ENCODE measurements around the gene DOK6.
"Not testable (repeated sequence)": the region's sequence is repeated elsewhere in the genome, so short reads cannot be mapped to it uniquely, and the experiment has no call there.

DOK6 gene

GRCh38 chr18:69628774-69629359 lies 228.2 kb downstream of the DOK6 start:
- no peak for DNase-seq

DNA sequence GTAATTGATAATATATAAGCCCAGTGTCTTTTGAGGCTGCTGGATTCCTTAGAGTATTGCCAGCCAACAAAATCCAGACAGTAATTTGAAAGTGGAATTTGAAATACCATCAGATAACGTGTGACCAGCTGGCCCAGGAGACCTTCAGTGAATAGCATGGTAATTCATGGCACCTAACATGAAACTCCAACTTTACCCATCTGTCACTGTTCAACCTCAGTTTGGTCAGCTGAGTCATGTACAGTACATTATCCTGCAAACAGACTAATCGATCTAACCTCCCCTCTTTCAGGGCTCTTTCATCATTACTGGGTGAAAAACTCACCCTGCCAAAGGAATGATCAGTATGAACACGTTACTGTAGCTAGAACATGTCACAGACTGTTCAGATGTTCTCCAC lies 230.6 kb downstream of the DOK6 start:
- DNase-seq: no peak

DNA sequence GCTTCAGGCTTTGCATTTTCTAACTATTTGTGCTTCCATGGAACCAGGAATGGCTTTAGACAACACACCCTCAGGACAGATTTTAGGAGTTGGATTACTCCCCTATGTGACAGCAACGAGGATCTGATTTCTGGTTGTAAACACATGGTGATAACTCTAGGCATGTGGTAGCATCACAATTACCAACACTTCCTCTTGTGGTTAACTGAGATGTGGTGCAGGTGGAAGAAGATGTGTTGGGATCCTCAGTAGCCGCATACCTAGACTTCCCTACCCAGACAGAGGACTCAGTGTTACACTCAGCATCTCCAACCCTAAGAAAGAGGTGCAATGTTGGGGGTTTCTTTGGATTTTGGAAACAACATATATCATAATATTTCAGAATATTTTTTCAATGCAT lies 234.8 kb downstream of the DOK6 start:
- no peak for DNase-seq

DNA sequence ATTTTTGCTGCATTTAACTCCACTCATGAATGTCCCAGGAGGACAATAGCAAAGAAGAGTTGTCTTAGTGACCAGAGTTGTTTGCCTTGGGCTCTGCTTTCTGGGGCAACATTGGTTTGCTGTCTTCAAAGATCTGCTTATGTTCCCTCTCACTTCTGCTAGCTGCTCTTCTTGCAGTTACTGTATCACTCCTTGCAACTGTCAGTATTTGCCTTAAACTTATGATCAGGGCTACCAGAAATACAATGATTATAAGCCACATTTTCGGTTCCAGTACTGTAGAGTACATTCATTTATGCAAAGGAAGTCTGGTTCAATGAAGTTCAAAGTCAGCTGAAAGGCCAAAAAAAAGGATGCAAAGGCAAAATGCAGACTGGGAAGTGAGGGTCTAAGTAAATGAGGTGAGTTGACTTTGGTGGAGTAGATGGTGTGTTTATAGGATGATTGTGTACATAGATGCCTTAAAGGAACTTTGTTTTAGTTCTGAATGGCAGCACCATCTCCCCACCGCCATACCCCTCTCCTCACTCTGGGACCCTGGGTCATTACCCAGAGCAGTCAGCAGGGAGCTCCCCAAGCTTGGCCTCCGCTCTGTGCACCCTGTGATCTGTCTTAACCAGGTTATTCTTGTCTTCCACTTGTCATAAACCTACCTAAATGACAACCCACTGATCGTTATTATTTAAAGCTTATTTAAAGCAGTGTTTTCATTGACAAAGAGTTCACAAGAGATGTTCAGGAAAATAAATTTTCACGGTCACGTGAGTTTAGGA lies 236.0 kb downstream of the DOK6 start:
- peak in 5 of 6 experiments; percentile 3 to 27 (median 11) for DNase-seq

DNA sequence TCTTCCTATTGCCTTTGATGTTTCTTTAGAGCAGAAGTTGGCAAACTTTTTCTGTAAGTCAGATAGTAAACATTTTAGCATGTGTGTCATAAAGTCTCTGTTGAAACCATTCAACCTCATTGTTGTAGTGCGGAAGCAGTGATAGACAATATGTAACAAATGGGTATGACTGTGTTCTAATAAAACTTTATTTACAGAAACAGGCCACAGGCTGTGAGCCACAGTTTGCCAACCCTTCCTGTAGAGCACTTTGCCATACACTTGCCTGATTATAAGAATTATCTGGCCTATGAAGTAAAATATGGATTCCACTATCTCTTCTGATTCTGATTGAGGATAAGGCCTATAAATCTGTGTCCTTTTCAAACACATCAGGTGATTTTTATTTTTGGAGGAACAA lies 237.4 kb downstream of the DOK6 start:
- no peak for DNase-seq

DNA sequence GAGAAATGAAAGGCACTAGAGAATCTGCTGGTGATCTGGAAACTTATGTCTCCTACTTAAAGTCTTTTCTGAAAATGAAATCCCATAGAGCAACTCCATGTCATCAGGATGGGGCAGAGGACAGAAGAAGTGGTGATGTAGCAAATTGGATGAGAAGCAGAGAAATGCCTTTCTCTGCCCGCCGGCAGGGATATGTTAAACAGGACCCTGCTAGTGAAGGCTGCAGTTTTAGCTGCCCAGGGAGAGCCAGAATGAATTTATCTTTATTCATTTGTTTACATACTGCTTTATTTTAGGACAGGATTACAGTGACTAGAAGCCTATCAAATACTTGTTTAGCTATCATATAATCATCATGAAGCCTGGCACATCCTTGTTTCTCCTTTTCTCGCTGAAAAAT lies 247.0 kb downstream of the DOK6 start:
- DNase-seq: no peak

DNA sequence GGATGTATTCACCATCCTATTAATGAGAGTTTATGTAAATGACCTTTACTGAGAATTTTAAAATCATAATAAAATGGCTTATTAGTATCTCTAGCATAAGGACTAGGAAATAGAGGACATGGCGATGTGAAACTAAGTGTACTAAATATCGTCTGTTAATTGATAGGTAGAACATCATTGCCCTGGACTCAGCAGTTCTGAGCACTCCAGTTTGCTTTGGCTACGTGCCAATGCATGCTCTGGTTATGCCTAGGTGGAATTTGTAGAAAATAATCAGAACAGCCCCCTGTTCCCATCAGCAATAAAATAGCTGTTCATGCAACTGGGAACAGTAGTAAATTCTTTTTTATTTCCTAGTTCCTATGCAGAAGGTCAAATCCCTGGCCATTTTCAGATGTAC lies 247.8 kb downstream of the DOK6 start:
- no peak for DNase-seq

GRCh38 chr18:69649684-69650083 lies 249.0 kb downstream of the DOK6 start:
- no peak for DNase-seq

GRCh38 chr18:69651243-69651642 lies 250.6 kb downstream of the DOK6 start:
- DNase-seq: no peak

GRCh38 chr18:69655816-69656215 lies 255.1 kb downstream of the DOK6 start:
- DNase-seq: no peak

DNA sequence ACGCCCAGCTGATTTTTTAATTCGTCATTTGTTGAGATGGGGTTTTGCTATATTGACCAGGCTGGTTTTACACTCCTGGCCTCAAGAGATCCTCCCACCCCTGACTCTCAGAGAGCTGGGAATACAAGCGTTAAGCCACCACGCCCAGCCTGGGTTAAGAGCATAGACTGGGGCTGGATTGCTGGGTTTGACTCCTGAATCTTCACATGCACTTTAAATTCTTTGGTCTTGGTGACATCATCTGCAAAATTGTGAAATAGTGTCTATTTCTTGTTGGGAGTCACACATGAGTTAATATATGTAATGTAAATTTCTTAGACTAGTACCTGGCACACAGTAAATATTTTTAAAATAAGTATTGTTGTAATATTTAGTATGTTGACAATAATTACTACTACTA lies 257.4 kb downstream of the DOK6 start:
- no peak for DNase-seq

DNA sequence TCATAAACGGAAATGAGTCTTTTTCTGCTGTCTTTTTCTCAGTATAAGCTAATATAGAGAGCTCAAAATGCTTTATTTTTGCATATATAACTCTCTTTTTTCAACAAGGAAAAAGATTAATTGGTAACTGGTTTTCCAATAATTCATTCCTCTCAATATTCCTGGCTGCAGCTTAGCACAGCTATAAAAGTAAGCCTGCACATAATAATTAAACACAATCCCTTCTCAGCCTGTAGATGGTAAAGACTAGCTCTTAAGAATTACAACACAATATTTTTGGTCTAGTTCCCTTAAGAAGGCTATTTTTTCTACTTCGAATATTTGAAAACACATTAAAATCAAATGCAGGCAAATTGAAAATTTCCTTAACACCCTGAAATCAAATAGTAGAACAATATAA lies 258.0 kb downstream of the DOK6 start:
- DNase-seq: no peak

GRCh38 chr18:69659142-69659651 lies 258.5 kb downstream of the DOK6 start:
- no peak for DNase-seq

- DNase-seq: not testable (repeated sequence)
These were observed 261.4 kb downstream of the DOK6 start for GRCh38 chr18:69662090-69662489.

- DNase-seq: no peak
These were observed 263.7 kb downstream of the DOK6 start for GRCh38 chr18:69664399-69664798.

GRCh38 chr18:69674292-69674877 lies 273.7 kb downstream of the DOK6 start:
- DNase-seq: no peak

DNA sequence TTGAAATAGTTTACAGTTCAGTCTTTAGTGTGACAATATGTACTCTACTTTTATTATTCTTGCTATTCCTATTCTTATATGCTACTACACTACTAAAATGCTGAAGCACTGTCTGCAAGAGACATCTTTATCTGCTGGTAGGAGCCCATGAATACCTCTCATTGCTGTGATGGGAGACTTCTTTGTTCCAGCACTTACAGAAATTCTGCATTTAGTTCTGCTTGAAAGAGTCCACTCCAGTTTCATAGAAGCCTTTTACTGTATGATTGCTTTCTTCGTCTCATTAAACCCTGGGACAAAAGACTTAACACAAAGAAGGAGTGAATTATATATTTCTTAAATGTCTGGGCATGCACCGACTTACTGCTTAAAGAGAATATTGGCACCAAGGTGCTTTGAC lies 274.3 kb downstream of the DOK6 start:
- DNase-seq: no peak

GRCh38 chr18:69677595-69677994 lies 276.9 kb downstream of the DOK6 start:
- DNase-seq: no peak

DNA sequence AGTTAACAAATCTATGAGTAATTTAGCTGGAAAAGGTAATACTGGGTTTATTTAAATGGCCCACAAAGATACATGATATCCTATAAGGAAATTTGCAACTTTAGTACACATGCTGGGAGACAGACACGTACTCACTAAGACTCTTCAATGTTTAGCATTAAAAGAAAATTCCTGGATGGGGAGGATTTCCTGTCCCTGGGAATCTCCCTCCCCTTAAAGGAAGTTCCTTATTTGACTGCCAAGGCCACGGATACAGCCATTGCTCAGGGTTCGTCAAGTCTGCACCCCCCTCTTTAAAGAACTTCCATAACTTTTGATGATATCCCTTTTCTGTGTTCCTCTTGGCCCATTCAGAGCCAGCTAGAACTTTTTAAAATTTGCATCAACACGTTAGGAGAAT lies 279.4 kb downstream of the DOK6 start:
- DNase-seq: no peak

- no peak for DNase-seq
These were observed 282.5 kb downstream of the DOK6 start for GRCh38 chr18:69683176-69683575.

- DNase-seq: no peak
These were observed 284.1 kb downstream of the DOK6 start for GRCh38 chr18:69684789-69685188.

- DNase-seq: no peak
These were observed 286.2 kb downstream of the DOK6 start for GRCh38 chr18:69686861-69687260.

DNA sequence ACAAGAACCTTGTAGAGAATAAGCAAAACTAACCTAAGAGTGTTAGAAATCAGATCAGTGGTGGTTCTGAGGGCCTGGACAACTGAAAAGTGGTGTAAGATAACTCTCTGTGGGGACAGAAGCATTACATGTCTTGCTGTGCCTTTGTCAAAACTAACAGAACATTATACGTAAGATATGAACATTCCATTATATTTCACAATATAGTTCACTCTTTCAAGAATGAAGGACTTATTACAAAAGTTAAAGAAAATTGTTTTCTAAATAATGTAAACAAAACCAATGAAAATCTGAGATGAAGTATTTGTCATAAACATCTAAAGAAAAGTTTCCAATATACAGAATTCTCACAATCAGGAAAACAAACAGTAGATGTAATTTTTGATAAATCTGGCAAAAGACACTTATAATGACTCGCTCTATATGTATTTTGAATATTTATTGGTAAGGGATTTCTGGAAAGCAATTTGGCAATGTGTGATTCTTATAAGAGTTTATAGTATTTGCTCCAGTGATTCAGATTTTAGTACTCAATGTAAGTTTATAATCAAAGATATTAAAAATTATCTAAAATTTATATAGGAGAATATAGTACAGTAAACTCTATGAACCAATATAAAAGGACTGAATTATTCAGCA lies 288.6 kb downstream of the DOK6 start:
- no peak for DNase-seq

Data from stimulated activated naive CD4-positive, alpha-beta T cell (primary cell).